SK-N-SH (cell line): ENCODE data around the gene PAPOLB. TPM values are rescaled to one million over a fixed set of nuclear protein-coding genes. Genes with fewer than 3 reads are reported as not detected.

ENCODE experiments used
- CTCF ChIA-PET: fragments of 300-600, 350-600 bp; formaldehyde crosslinking; extraction: SDS; loops from one replicate; lab custom pipeline; 2021; lab: Yijun Ruan, JAX
- POLR2A ChIA-PET: fragments of 350-600 bp; sonication (Branson Sonifier 250); formaldehyde crosslinking; extraction: SDS; loops from one replicate; lab custom pipeline; 2020; ENCODE audit warnings: antibody characterized with exemption, inconsistent platforms; lab: Yijun Ruan, JAX
- DNase-seq: peaks from one replicate; pipeline ENCODE4 v3.0.0; 2012
- H2AFZ ChIP-seq: fragments of 200-600 bp; sonication (generic); 2 replicates; pipeline ENCODE4 v1.8.1; 2016; ENCODE audit warnings: antibody characterized with exemption, mild to moderate bottlenecking, low read depth
- H3F3A ChIP-seq: fragments of 200-600 bp; sonication (generic); replicated peaks from 2 replicates; pipeline ENCODE3; 2016; ENCODE audit warnings: antibody characterized with exemption, mild to moderate bottlenecking; ENCODE audit not compliant: insufficient read depth
- H3K27ac ChIP-seq, 2 experiments: fragments of 200-500 bp in 1 of 2; fragments of 200-600 bp in 1 of 2; sonication (Bioruptor generic) in 1 of 2; sonication (generic), shearing (Covaris generic) in 1 of 2; 2 replicates each; pipeline versions ENCODE4 v1.5.1 to v1.6.1; 2014 to 2016; ENCODE audit warnings: low read depth in 2 of 2, inconsistent platforms in 1 of 2, low read length in 1 of 2, mild to moderate bottlenecking in 1 of 2, mixed read lengths in 1 of 2
- H3K27me3 ChIP-seq: fragments of 200-600 bp; sonication (generic), shearing (Covaris generic); 2 replicates; pipeline ENCODE4 v1.6.1; 2016; ENCODE audit warnings: mixed run types; ENCODE audit not compliant: insufficient read depth
- H3K36me3 ChIP-seq, 2 experiments: fragments of 200-500 bp in 1 of 2; fragments of 200-600 bp in 1 of 2; sonication (Bioruptor generic) in 1 of 2; sonication (generic) in 1 of 2; replicated peaks in 1 of 2; 2 replicates each; pipeline versions ENCODE3 to v1.5.1; 2014 to 2016; ENCODE audit warnings: low read length in 1 of 2, mild to moderate bottlenecking in 1 of 2; ENCODE audit not compliant: insufficient read depth in 2 of 2, control insufficient read depth in 1 of 2
- H3K4me1 ChIP-seq, 2 experiments: fragments of 200-500 bp in 1 of 2; fragments of 200-600 bp in 1 of 2; sonication (Bioruptor generic) in 1 of 2; sonication (generic), shearing (Covaris generic) in 1 of 2; 2 replicates each; pipeline versions ENCODE4 v1.5.1 to v1.6.1; 2014 to 2016; ENCODE audit warnings: low read depth in 1 of 2, low read length in 1 of 2, mixed run types in 1 of 2; ENCODE audit not compliant: insufficient read depth in 2 of 2, control insufficient read depth in 1 of 2
- H3K4me2 ChIP-seq: fragments of 200-600 bp; sonication (generic), shearing (Covaris generic); 2 replicates; pipeline ENCODE4 v1.6.1; 2017; ENCODE audit warnings: mixed run types
- H3K4me3 ChIP-seq, 2 experiments: fragments of 200-500 bp in 1 of 2; fragments of 200-600 bp in 1 of 2; sonication (Bioruptor generic) in 1 of 2; sonication (generic), shearing (Covaris generic) in 1 of 2; 2 replicates each; pipeline versions ENCODE4 v1.5.1 to v1.8.1; 2014 to 2016; ENCODE audit warnings: low read depth in 2 of 2, inconsistent platforms in 1 of 2, low read length in 1 of 2, mild to moderate bottlenecking in 1 of 2, mixed read lengths in 1 of 2, moderate library complexity in 1 of 2
- H3K79me2 ChIP-seq: fragments of 200-600 bp; sonication (generic); 2 replicates; pipeline ENCODE4 v1.8.1; 2017; ENCODE audit warnings: mild to moderate bottlenecking; ENCODE audit not compliant: insufficient read depth
- H3K9ac ChIP-seq: fragments of 200-600 bp; sonication (generic); 2 replicates; pipeline ENCODE4 v1.6.1; 2017; ENCODE audit warnings: mixed run types
- H3K9me2 ChIP-seq: fragments of 200-600 bp; sonication (generic); 2 replicates; pipeline ENCODE4 v1.6.1; 2017; ENCODE audit warnings: mixed run types
- H3K9me3 ChIP-seq: fragments of 200-600 bp; sonication (generic); 2 replicates; pipeline ENCODE4 v1.6.1; 2017; ENCODE audit warnings: mixed run types, mild to moderate bottlenecking, moderate library complexity
- H4K20me1 ChIP-seq: fragments of 200-600 bp; sonication (generic); 2 replicates; pipeline ENCODE4 v1.6.1; 2017; ENCODE audit warnings: mild to moderate bottlenecking, mixed run types; ENCODE audit not compliant: insufficient read depth
- ELF1 ChIP-seq: IDR thresholded peaks from 2 replicates; pipeline ENCODE4 v1.4.0; 2012
- EP300 ChIP-seq, 2 experiments: IDR thresholded peaks; 2 replicates each; pipeline versions ENCODE4 v1.4.0 to v1.6.1; 2012; ENCODE audit warnings: borderline replicate concordance in 1 of 2, low read depth in 1 of 2, low read length in 1 of 2
- EZH2phosphoT487 ChIP-seq: fragments of 200-600 bp; sonication (generic); IDR thresholded peaks from 2 replicates; pipeline ENCODE4 v1.6.1; 2017; ENCODE audit warnings: low read depth, mixed run types, mild to moderate bottlenecking, antibody characterized with exemption, moderate library complexity, borderline replicate concordance
- FOXJ3 ChIP-seq: sonication (generic); formaldehyde crosslinking; IDR thresholded peaks from 2 replicates; pipeline ENCODE4 v1.5.1; 2020; ENCODE audit warnings: mild to moderate bottlenecking, missing genetic modification reagents
- FOXM1 ChIP-seq: IDR thresholded peaks from 2 replicates; pipeline ENCODE4 v1.4.0; 2012; ENCODE audit warnings: low read depth, mild to moderate bottlenecking
- GABPA ChIP-seq: IDR thresholded peaks from 2 replicates; pipeline ENCODE4 v1.4.0; 2012; ENCODE audit warnings: low read depth, mild to moderate bottlenecking
- JUND ChIP-seq: IDR thresholded peaks from 2 replicates; pipeline ENCODE4 v1.4.0; 2012
- NFIC ChIP-seq: IDR thresholded peaks from 2 replicates; pipeline ENCODE4 v1.4.0; 2012; ENCODE audit warnings: borderline replicate concordance
- NRF1 ChIP-seq: IDR thresholded peaks from 2 replicates; pipeline ENCODE4 v1.6.1; 2012; ENCODE audit warnings: low read depth, mild to moderate bottlenecking, low read length
- POLR2AphosphoS5 ChIP-seq: IDR thresholded peaks from 2 replicates; pipeline ENCODE4 v1.6.1; 2012; ENCODE audit warnings: low read depth, low read length
- RAD21 ChIP-seq: IDR thresholded peaks from 2 replicates; pipeline ENCODE4 v1.6.1; 2012; ENCODE audit warnings: mild to moderate bottlenecking, low read length
- RCOR1 ChIP-seq: fragments of 150-350 bp; IDR thresholded peaks from 2 replicates; pipeline ENCODE4 v1.6.1; 2017; ENCODE audit warnings: antibody characterized with exemption, low read length
- TCF12 ChIP-seq: IDR thresholded peaks from 2 replicates; pipeline ENCODE4 v1.4.0; 2012
- TEAD4 ChIP-seq: IDR thresholded peaks from 2 replicates; pipeline ENCODE4 v1.4.0; 2012; ENCODE audit warnings: mild to moderate bottlenecking, borderline replicate concordance; ENCODE audit not compliant: insufficient read depth
- WGBS: methylation state at CpG from one replicate; pipeline ENCODE4 v1.1.6; 2017; ENCODE audit warnings: low lambda C conversion rate; 5-methylcytosine and 5-hydroxymethylcytosine counted together
- polyA plus RNA-seq, 3 experiments: library from polyadenylated mRNA; depleted of rRNA; stranded (reverse); fragments of >200 nt; gene quantifications; 2 replicates each; pipeline ENCODE4 v1.2.3, GENCODE V29; 2012
- TF ChIP-seq, protein P1 (sequence below): IDR thresholded peaks from 2 replicates; pipeline ENCODE4 v1.6.1; 2012; ENCODE audit warnings: mild to moderate bottlenecking, low read depth, low read length, moderate library complexity
- TF ChIP-seq, protein P2 (sequence below): fragments of 150-350 bp; IDR thresholded peaks from 2 replicates; pipeline ENCODE4 v1.6.1; 2016; ENCODE audit warnings: mild to moderate bottlenecking, low read depth, low read length
- TF ChIP-seq, protein P3 (sequence below): IDR thresholded peaks from 2 replicates; pipeline ENCODE4 v1.4.0; 2012; ENCODE audit warnings: low read depth
- TF ChIP-seq, protein P4 (sequence below): fragments of 150-350 bp; IDR thresholded peaks from 2 replicates; pipeline ENCODE4 v1.6.1; 2017; ENCODE audit warnings: antibody characterized with exemption, low read length, low read depth, borderline replicate concordance
- TF ChIP-seq, protein P5 (sequence below): IDR thresholded peaks from 2 replicates; pipeline ENCODE4 v1.4.0; 2012; ENCODE audit warnings: low read depth, borderline replicate concordance

The PAPOLB gene
- polyA plus RNA-seq, 1 of the 3 experiments (the other 2 are of a cell fraction), result not detected

DNA sequence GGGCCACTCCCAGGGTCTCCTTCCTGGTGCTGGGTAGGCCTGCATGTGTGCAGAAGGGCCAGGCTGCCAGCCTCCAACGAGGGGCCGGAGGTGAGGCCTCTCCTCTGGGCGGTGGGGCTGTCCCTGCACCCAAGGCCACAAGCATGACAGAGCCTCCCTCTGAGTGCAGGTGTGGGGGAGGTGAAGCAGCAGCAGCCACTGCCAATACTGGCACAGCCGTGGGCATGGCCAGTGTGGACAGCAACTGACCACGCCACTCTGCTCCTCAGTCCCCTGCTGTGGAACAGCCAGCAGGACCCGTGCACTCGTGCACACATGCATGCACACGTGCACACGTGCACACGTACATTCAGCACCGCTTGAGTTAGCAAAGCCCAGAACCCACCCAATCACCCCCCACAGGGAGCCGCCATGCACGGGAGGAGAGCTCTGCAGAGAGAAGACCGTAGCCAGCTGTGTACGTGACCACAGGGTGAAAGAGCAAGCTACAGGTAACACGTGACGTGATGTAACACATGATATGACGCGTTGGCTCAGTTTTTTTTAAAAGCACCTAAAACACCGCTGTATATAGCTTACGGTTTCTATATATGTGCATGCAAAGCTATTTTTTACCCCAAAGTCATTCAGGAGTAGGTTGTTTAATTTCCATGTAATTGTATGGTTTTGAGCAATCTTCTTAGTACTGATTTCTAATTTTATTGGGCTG is 23.1 kb downstream of the PAPOLB start:
- WGBS, result 98% methylated on average over 19 of the region's 21 CpGs
- ChIA-PET POLR2A (no interaction called here), CTCF (interaction anchor here (1.2 to 13.1 kb wide), 5 partner anchors 7 to 45 kb away, joined by 3 to 198 read pairs (median 13); partner anchors contain the start of gene RADIL)
- Histone ChIP-seq H4K20me1 (no peaks in the 10 kb centered on the region), H3K79me2 (no peaks in the 10 kb centered on the region), H3K36me3 (no peaks in the 10 kb centered on the region), H2AFZ (no peak overlapping the region), H3K9me3 (no peaks in the 10 kb centered on the region), H3K4me3 (no peak overlapping the region), H3F3A (no peaks in the 10 kb centered on the region), H3K4me2 (no peak overlapping the region), H3K27ac (no peak overlapping the region), H3K27me3 (no peaks in the 10 kb centered on the region), H3K9ac (no peak overlapping the region), H3K4me1 (peaks cover 0 to 32% of the 10 kb centered on the region in 2 experiments; a peak in 1 of 4 replicates), H3K9me2 (no peaks in the 10 kb centered on the region)
- TF ChIP-seq ELF1, result no peak
- no peak for TF ChIP-seq RCOR1
- TF ChIP-seq EZH2phosphoT487, result no peak
- TF ChIP-seq NRF1, result no peak
- TF ChIP-seq, protein P1, sequence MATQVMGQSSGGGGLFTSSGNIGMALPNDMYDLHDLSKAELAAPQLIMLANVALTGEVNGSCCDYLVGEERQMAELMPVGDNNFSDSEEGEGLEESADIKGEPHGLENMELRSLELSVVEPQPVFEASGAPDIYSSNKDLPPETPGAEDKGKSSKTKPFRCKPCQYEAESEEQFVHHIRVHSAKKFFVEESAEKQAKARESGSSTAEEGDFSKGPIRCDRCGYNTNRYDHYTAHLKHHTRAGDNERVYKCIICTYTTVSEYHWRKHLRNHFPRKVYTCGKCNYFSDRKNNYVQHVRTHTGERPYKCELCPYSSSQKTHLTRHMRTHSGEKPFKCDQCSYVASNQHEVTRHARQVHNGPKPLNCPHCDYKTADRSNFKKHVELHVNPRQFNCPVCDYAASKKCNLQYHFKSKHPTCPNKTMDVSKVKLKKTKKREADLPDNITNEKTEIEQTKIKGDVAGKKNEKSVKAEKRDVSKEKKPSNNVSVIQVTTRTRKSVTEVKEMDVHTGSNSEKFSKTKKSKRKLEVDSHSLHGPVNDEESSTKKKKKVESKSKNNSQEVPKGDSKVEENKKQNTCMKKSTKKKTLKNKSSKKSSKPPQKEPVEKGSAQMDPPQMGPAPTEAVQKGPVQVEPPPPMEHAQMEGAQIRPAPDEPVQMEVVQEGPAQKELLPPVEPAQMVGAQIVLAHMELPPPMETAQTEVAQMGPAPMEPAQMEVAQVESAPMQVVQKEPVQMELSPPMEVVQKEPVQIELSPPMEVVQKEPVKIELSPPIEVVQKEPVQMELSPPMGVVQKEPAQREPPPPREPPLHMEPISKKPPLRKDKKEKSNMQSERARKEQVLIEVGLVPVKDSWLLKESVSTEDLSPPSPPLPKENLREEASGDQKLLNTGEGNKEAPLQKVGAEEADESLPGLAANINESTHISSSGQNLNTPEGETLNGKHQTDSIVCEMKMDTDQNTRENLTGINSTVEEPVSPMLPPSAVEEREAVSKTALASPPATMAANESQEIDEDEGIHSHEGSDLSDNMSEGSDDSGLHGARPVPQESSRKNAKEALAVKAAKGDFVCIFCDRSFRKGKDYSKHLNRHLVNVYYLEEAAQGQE, result no peak
- no peak for TF ChIP-seq JUND
- no peak for TF ChIP-seq EP300 (IDR thresholded peaks at IDR 0.05; ENCODE audit: borderline replicate concordance in 1 of 2, low read depth in 1 of 2, low read length in 1 of 2)
- TF ChIP-seq TCF12, result no peak
- no peak for TF ChIP-seq FOXM1
- TF ChIP-seq RAD21, result no peak
- no peak for TF ChIP-seq NFIC
- TF ChIP-seq, protein P2, sequence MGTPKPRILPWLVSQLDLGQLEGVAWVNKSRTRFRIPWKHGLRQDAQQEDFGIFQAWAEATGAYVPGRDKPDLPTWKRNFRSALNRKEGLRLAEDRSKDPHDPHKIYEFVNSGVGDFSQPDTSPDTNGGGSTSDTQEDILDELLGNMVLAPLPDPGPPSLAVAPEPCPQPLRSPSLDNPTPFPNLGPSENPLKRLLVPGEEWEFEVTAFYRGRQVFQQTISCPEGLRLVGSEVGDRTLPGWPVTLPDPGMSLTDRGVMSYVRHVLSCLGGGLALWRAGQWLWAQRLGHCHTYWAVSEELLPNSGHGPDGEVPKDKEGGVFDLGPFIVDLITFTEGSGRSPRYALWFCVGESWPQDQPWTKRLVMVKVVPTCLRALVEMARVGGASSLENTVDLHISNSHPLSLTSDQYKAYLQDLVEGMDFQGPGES, result no peak
- TF ChIP-seq TEAD4, result no peak
- TF ChIP-seq FOXJ3 (CRISPR knock-in tag), result no peak
- TF ChIP-seq, protein P3, sequence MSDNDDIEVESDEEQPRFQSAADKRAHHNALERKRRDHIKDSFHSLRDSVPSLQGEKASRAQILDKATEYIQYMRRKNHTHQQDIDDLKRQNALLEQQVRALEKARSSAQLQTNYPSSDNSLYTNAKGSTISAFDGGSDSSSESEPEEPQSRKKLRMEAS, result no peak
- TF ChIP-seq, protein P4, sequence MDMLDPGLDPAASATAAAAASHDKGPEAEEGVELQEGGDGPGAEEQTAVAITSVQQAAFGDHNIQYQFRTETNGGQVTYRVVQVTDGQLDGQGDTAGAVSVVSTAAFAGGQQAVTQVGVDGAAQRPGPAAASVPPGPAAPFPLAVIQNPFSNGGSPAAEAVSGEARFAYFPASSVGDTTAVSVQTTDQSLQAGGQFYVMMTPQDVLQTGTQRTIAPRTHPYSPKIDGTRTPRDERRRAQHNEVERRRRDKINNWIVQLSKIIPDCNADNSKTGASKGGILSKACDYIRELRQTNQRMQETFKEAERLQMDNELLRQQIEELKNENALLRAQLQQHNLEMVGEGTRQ, result no peak
- TF ChIP-seq GABPA, result no peak
- TF ChIP-seq, protein P5, sequence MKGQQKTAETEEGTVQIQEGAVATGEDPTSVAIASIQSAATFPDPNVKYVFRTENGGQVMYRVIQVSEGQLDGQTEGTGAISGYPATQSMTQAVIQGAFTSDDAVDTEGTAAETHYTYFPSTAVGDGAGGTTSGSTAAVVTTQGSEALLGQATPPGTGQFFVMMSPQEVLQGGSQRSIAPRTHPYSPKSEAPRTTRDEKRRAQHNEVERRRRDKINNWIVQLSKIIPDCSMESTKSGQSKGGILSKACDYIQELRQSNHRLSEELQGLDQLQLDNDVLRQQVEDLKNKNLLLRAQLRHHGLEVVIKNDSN, result no peak
- no peak for TF ChIP-seq POLR2AphosphoS5
- no peak for DNase-seq
